Eye (tissue), 1 donor: ENCODE results near the gene TMEM232.

Experiments used
- DNase-seq: peaks from one replicate; pipeline ENCODE4 v3.0.0-alpha.2; 2015

The TMEM232 gene

GRCh38 chr5:110383231-110383630 lies 343.2 kb downstream of the TMEM232 start:
- DNase-seq, result no peak

GRCh38 chr5:110377943-110378342 lies 348.5 kb downstream of the TMEM232 start:
- DNase-seq, result peak; percentile 35

GRCh38 chr5:110377361-110377760 lies 349.1 kb downstream of the TMEM232 start:
- DNase-seq, result peak; percentile 21

- peak; percentile 57 for DNase-seq
Observed at GRCh38 chr5:110376281-110376951, 350.1 kb downstream of the TMEM232 start.

- DNase-seq, result no peak
Observed at GRCh38 chr5:110371725-110372041, 354.8 kb downstream of the TMEM232 start.

GRCh38 chr5:110371011-110371724 lies 355.3 kb downstream of the TMEM232 start:
- DNase-seq, result peak; percentile 17
